ENCODE measurements around the gene MOCS2. TPM values are rescaled to one million over a fixed set of nuclear protein-coding genes. Genes with fewer than 3 reads are reported as not detected.

Gene MOCS2
- total and polyA plus RNA-seq, 7 donors = 30.5 to 92.7 (median 56.5) TPM

- H3K4me1 ChIP-seq = no peaks in the 10 kb centered on the region
- H3K36me3 ChIP-seq = peaks cover 0 to 3% (median 0%) of the 10 kb centered on the region in 4 donors
- TF ChIP-seq POLR2A (IDR thresholded peaks at IDR 0.05) (no peak), POLR2AphosphoS5 (IDR thresholded peaks at IDR 0.05) (no peak), EP300 (IDR thresholded peaks at IDR 0.05) (no peak)
- TF ChIP-seq, protein P1, sequence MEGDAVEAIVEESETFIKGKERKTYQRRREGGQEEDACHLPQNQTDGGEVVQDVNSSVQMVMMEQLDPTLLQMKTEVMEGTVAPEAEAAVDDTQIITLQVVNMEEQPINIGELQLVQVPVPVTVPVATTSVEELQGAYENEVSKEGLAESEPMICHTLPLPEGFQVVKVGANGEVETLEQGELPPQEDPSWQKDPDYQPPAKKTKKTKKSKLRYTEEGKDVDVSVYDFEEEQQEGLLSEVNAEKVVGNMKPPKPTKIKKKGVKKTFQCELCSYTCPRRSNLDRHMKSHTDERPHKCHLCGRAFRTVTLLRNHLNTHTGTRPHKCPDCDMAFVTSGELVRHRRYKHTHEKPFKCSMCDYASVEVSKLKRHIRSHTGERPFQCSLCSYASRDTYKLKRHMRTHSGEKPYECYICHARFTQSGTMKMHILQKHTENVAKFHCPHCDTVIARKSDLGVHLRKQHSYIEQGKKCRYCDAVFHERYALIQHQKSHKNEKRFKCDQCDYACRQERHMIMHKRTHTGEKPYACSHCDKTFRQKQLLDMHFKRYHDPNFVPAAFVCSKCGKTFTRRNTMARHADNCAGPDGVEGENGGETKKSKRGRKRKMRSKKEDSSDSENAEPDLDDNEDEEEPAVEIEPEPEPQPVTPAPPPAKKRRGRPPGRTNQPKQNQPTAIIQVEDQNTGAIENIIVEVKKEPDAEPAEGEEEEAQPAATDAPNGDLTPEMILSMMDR (IDR thresholded peaks at IDR 0.05) = no peak
- no peaks in the 10 kb centered on the region for H3K27me3 ChIP-seq
- 80 to 88% methylated on average over 2 of the region's 2 CpGs for WGBS, 2 donors
- H3K4me3 ChIP-seq = no peak overlapping the region
- no peak for DNase-seq
- intact Hi-C loops (cut with DNase I) = no loop called here
- no peak overlapping the region for H3K27ac ChIP-seq
- no peaks in the 10 kb centered on the region for H3K9me3 ChIP-seq
These were observed 36.2 kb downstream of the MOCS2 start for GRCh38 chr5:53073348-53073747.

GRCh38 chr5:53071738-53072137 lies 37.8 kb downstream of the MOCS2 start:
- Histone ChIP-seq H3K4me3 (no peak overlapping the region), H3K27me3 (no peaks in the 10 kb centered on the region), H3K9me3 (no peaks in the 10 kb centered on the region), H3K27ac (no peak overlapping the region), H3K4me1 (no peaks in the 10 kb centered on the region), H3K36me3 (peaks cover 0 to 3% (median 0%) of the 10 kb centered on the region in 4 donors)
- no peak for TF ChIP-seq EP300 (IDR thresholded peaks at IDR 0.05)
- TF ChIP-seq, protein P1 (IDR thresholded peaks at IDR 0.05) = no peak
- TF ChIP-seq POLR2AphosphoS5 (IDR thresholded peaks at IDR 0.05) = no peak
- WGBS, 2 donors = 81 to 85% methylated on average over 2 of the region's 2 CpGs
- intact Hi-C loops (cut with DNase I) = no loop called here
- DNase-seq = no peak

DNA sequence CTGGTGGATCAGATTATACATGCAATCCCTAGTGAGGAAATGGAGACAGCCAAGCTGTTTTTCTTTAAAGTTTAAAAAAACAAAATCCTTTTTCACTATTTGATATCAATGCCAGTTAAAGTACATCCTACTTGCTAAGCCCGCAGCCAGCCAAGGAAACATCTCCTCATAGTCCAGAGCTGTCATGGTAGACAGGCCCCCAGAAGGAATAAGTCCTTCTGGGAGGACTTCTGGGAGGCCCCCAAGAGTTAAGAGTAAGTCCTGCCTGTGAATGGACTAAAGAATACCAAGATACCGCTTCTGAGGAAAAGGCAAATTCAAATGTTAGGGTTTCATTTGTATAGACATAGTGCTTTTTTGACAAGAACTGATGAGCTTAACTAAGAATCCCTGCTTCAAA lies 38.3 kb downstream of the MOCS2 start:
- Histone ChIP-seq H3K27me3 (no peaks in the 10 kb centered on the region), H3K9me3 (no peaks in the 10 kb centered on the region), H3K27ac (no peak overlapping the region), H3K4me1 (no peaks in the 10 kb centered on the region), H3K4me3 (no peak overlapping the region), H3K36me3 (peaks cover 0 to 3% (median 0%) of the 10 kb centered on the region in 4 donors)
- intact Hi-C loops (cut with DNase I) = no loop called here
- DNase-seq = no peak
- no peak for TF ChIP-seq EP300 (IDR thresholded peaks at IDR 0.05)
- TF ChIP-seq, protein P1 (IDR thresholded peaks at IDR 0.05) = no peak
- no peak for TF ChIP-seq POLR2A (IDR thresholded peaks at IDR 0.05)
- WGBS, 2 donors = 91 to 93% methylated on average over 2 of the region's 2 CpGs

DNA sequence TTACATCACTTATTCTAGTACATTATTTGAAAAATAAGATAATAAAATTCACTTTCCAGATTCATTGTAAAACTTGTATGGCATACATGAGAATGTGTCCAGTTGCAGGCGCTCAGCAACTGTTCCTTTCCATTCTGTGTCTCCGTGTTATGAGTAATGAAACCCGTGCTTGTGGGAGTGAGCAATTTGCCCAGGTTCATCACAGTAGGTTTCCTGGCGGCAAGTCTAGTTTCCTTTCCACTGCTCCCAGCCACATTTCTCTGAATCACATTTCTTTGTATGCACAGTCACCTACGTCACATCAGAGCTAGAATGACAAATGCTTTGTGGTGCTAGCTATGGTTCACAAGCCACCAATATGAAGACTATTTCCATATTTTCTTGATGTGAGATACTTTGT lies 39.9 kb downstream of the MOCS2 start:
- WGBS, 2 donors = 91 to 92% methylated on average over 5 of the region's 5 CpGs
- no peaks in the 10 kb centered on the region for H3K9me3 ChIP-seq
- DNase-seq = no peak
- no peak overlapping the region for H3K4me3 ChIP-seq
- TF ChIP-seq EP300 (IDR thresholded peaks at IDR 0.05) (no peak), POLR2AphosphoS5 (IDR thresholded peaks at IDR 0.05) (no peak), POLR2A (IDR thresholded peaks at IDR 0.05) (no peak)
- TF ChIP-seq, protein P1 (IDR thresholded peaks at IDR 0.05) = no peak
- H3K27me3 ChIP-seq = no peaks in the 10 kb centered on the region
- H3K27ac ChIP-seq = no peak overlapping the region
- intact Hi-C loops (cut with DNase I) = no loop called here
- H3K36me3 ChIP-seq = no peaks in the 10 kb centered on the region
- no peaks in the 10 kb centered on the region for H3K4me1 ChIP-seq

- Histone ChIP-seq H3K36me3 (no peaks in the 10 kb centered on the region), H3K27ac (no peak overlapping the region), H3K27me3 (no peaks in the 10 kb centered on the region), H3K4me3 (no peak overlapping the region), H3K9me3 (no peaks in the 10 kb centered on the region), H3K4me1 (no peaks in the 10 kb centered on the region)
- TF ChIP-seq POLR2AphosphoS5 (IDR thresholded peaks at IDR 0.05) (no peak), POLR2A (IDR thresholded peaks at IDR 0.05) (no peak), EP300 (IDR thresholded peaks at IDR 0.05) (no peak)
- TF ChIP-seq, protein P1 (IDR thresholded peaks at IDR 0.05) = no peak
- DNase-seq = no peak
- intact Hi-C loops (cut with DNase I) = no loop called here
- 77 to 88% methylated on average over 4 of the region's 4 CpGs for WGBS, 2 donors
These were observed 41.2 kb downstream of the MOCS2 start for GRCh38 chr5:53068291-53068836.

Data from sigmoid colon (tissue), 7 donors.